Esophagus muscularis mucosa (tissue), 4 donors: ENCODE results near the gene SH3RF3. TPM values are rescaled to one million over a fixed set of nuclear protein-coding genes. Genes with fewer than 3 reads are reported as not detected.
A peak's percentile ranks its signal among the peaks of the same experiment; 100 is the strongest.

ENCODE experiments used
- DNase-seq: peaks from one replicate; pipeline ENCODE4 v3.0.0-alpha.2; 2017; ENCODE audit errors: extremely low spot score
- H3K27ac ChIP-seq, 4 donors: fragments of 200-600 bp; sonication (generic); replicated peaks in 1 of 4; 1 replicate in 3 of 4; 2 replicates in 1 of 4; pipeline ENCODE4 v1.5.1; 2016 to 2019; ENCODE audit warnings: mild to moderate bottlenecking in 1 of 4
- H3K27me3 ChIP-seq, 4 donors: fragments of 200-600 bp; sonication (generic); one replicate each; pipeline versions ENCODE4 v1.5.1 to v1.6.0; 2016 to 2019
- H3K36me3 ChIP-seq, 4 donors: fragments of 200-600 bp; sonication (generic); one replicate each; pipeline ENCODE4 v1.5.1; 2016 to 2019
- H3K4me1 ChIP-seq, 4 donors: fragments of 200-600 bp; sonication (generic); one replicate each; pipeline ENCODE4 v1.5.1; 2016 to 2019
- H3K4me3 ChIP-seq, 4 donors: fragments of 200-600 bp; sonication (generic); 1 replicate in 2 of 4; 2 replicates in 2 of 4; pipeline ENCODE4 v1.5.1; 2016 to 2019; ENCODE audit warnings: mild to moderate bottlenecking in 4 of 4, moderate library complexity in 1 of 4
- H3K9me3 ChIP-seq, 4 donors: fragments of 200-600 bp; sonication (generic); 1 replicate in 3 of 4; 2 replicates in 1 of 4; pipeline ENCODE4 v1.5.1; 2016 to 2019
- EP300 ChIP-seq: sonication (generic); formaldehyde crosslinking; IDR thresholded peaks from one replicate; pipeline ENCODE4 v1.6.1; 2017; ENCODE audit warnings: antibody characterized with exemption
- POLR2A ChIP-seq: fragments of 450-650 bp; IDR thresholded peaks from one replicate; pipeline ENCODE4 v1.6.1; 2017; ENCODE audit warnings: antibody characterized with exemption, moderate library complexity, mild to moderate bottlenecking, low read depth
- POLR2AphosphoS5 ChIP-seq, 2 donors: sonication (generic); formaldehyde crosslinking; IDR thresholded peaks; one replicate each; pipeline ENCODE4 v1.6.1; 2017; ENCODE audit warnings: antibody characterized with exemption in 2 of 2
- WGBS: methylation state at CpG from one replicate; pipeline ENCODE4 v1.1.5; 2018; 5-methylcytosine and 5-hydroxymethylcytosine counted together
- intact Hi-C: fragments of 100-400 bp; cut with DNase I; formaldehyde crosslinking; loops from one replicate; pipeline ENCODE4 v1.15.1; 2023
- total RNA-seq, 4 donors: library from RNA; depleted of rRNA; stranded (reverse); fragments of >200 nt; gene quantifications; one replicate each; pipeline versions ENCODE4 v1.1.0 to v1.2.1, GENCODE V29; 2016
- TF ChIP-seq, protein P1 (sequence below), 3 experiments: fragments of 200-600 bp in 2 of 3; fragments of 450-650 bp in 1 of 3; sonication (generic) in 2 of 3; IDR thresholded peaks; one replicate each; pipeline ENCODE4 v1.5.1; 2017 to 2019; ENCODE audit warnings: antibody characterized with exemption in 3 of 3, mild to moderate bottlenecking in 2 of 3, moderate library complexity in 1 of 3

Gene SH3RF3
- total RNA-seq, 4 donors from 2014 or later: 6.3 to 17.5 (median 11.3) TPM

DNA sequence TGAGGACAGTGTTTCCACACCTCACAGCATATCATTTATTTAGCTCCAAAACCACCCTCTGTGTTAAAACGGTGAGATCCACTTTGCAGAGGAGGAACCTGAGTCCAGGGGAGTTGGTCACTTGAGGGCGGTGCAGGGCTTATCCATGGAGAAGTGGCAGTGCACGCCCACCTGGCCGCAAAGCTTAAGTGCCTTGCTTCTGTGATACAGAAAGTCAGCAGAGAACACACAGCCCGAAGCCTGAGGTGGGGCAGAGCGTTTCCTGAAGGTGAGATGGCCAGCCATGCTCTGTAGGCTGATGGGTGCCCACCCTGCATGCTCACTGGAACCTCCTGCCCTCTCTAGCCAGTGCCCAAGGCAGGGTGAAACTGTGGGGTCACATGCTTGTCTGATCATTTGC lies 87.3 kb downstream of the SH3RF3 start:
- H3K36me3 ChIP-seq: no peaks in the 10 kb centered on the region
- no peak overlapping the region for H3K27ac ChIP-seq
- 96% methylated on average over 6 of the region's 6 CpGs for WGBS
- H3K4me1 ChIP-seq: peaks cover 23 to 39% (median 35%) of the 10 kb centered on the region in 4 donors
- intact Hi-C loops: no loop called here
- TF ChIP-seq POLR2AphosphoS5 (IDR thresholded peaks at IDR 0.05): no peak
- TF ChIP-seq POLR2A: no peak
- TF ChIP-seq, protein P1, sequence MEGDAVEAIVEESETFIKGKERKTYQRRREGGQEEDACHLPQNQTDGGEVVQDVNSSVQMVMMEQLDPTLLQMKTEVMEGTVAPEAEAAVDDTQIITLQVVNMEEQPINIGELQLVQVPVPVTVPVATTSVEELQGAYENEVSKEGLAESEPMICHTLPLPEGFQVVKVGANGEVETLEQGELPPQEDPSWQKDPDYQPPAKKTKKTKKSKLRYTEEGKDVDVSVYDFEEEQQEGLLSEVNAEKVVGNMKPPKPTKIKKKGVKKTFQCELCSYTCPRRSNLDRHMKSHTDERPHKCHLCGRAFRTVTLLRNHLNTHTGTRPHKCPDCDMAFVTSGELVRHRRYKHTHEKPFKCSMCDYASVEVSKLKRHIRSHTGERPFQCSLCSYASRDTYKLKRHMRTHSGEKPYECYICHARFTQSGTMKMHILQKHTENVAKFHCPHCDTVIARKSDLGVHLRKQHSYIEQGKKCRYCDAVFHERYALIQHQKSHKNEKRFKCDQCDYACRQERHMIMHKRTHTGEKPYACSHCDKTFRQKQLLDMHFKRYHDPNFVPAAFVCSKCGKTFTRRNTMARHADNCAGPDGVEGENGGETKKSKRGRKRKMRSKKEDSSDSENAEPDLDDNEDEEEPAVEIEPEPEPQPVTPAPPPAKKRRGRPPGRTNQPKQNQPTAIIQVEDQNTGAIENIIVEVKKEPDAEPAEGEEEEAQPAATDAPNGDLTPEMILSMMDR (IDR thresholded peaks at IDR 0.05): no peak
- TF ChIP-seq EP300: no peak
- no peak overlapping the region for H3K4me3 ChIP-seq
- H3K9me3 ChIP-seq: no peaks in the 10 kb centered on the region
- DNase-seq: no peak
- H3K27me3 ChIP-seq: no peaks in the 10 kb centered on the region

DNA sequence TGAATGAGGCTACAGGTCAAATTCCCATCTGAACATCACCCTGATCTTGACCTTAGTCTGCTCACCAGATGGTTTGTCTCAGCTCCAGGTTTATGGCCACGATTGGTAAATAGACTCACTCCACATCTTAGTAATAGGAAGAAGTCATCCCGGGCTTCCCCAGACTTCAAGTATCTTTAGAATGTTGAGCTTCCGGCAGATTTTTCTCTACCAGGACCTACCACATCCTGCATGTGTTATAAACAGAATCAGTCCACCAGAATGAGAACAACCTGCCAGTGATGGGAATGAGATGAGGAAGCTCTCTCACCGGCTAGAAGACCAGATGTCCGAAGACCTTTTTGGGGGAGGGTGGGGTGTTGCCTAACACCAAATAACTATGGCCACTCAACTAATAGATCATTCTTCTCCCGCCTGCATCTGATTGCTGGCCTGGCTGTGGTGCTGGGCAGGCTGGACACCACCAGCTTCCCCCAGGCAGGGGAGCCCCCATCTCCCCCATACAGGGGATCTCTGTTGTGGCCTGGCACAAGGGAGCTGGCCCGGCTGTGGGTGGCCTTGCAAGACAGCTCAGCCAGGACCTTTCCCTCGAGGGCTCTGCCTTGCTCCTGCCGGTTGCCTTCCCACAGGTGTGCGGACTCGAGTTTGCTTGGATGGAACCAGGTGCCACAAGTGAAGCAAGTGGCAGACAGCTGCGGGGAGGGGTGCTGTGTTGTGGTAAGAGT lies 88.5 kb downstream of the SH3RF3 start:
- no peak for DNase-seq
- Histone ChIP-seq H3K4me3 (no peak overlapping the region), H3K27ac (peak overlapping the region in 2 of 4 donors; percentile 12 to 27), H3K27me3 (no peaks in the 10 kb centered on the region), H3K4me1 (peaks cover 21 to 38% (median 34%) of the 10 kb centered on the region in 4 donors), H3K36me3 (no peaks in the 10 kb centered on the region), H3K9me3 (no peaks in the 10 kb centered on the region)
- intact Hi-C loops: no loop called here
- WGBS: 69% methylated on average over 9 of the region's 12 CpGs
- TF ChIP-seq POLR2AphosphoS5 (IDR thresholded peaks at IDR 0.05) (no peak), EP300 (no peak), POLR2A (no peak)
- TF ChIP-seq, protein P1 (IDR thresholded peaks at IDR 0.05): no peak

DNA sequence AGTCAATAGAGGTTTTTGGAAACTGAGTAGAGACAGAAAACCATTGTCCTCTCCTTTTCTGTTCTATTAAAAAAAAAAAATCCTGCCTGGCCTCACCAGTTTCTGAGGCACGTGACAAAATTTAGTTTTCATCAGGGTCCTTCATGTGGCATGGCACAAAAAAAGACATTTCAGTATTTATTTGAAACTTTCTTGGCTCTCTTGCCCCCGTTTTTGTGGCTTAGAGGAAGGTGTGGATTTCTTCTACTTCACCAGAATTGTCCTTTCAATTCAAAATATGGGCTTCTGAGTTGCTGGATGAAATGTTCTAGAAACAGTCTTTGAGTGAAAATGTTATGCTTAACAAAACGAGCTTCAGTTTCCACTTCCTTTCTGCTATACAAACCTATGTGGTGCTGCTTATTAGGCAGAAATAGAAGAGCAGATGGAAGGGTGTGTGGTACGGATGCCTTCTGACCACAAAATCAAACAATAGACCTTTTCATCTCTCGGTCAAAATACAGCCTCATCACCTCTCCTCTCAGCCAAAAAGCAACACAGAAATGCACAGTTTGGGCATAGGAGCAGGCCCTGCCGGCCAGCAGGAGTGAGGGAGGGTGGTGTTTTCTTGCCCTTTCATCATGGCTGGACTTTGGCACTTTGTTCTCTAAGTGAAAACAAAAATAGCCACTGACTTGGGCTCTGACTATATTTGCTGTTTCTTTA lies 89.2 kb downstream of the SH3RF3 start:
- H3K4me1 ChIP-seq: peaks cover 16 to 37% (median 32%) of the 10 kb centered on the region in 4 donors
- DNase-seq: no peak
- no peaks in the 10 kb centered on the region for H3K36me3 ChIP-seq
- no peak overlapping the region for H3K4me3 ChIP-seq
- no peaks in the 10 kb centered on the region for H3K9me3 ChIP-seq
- H3K27me3 ChIP-seq: no peaks in the 10 kb centered on the region
- H3K27ac ChIP-seq: peak overlapping the region in 2 of 4 donors; percentile 12 to 27
- intact Hi-C loops: no loop called here
- 57% methylated on average over 6 of the region's 6 CpGs for WGBS
- TF ChIP-seq, protein P1 (IDR thresholded peaks at IDR 0.05): no peak
- TF ChIP-seq POLR2A (no peak), EP300 (no peak), POLR2AphosphoS5 (IDR thresholded peaks at IDR 0.05) (no peak)

DNA sequence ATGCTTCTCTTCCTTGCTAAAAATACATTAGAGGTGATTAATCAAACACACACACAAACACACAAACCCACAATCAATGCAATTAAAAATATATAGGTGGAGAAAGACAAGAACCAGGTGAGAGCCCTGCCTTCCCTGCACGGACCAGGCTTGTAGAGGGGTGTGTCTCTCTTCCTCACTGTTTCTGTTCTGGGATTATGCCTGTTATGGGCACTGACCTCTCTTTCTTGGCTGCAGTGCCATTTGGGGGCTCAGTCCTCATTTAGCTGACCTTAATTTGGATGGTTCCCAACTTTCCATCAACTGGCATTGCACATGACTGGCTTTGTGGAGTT lies 89.8 kb downstream of the SH3RF3 start:
- TF ChIP-seq, protein P1 (IDR thresholded peaks at IDR 0.05): no peak
- no peak for TF ChIP-seq POLR2A
- no peak for TF ChIP-seq POLR2AphosphoS5 (IDR thresholded peaks at IDR 0.05)
- TF ChIP-seq EP300: no peak
- H3K36me3 ChIP-seq: no peaks in the 10 kb centered on the region
- peaks cover 16 to 32% (median 27%) of the 10 kb centered on the region in 4 donors for H3K4me1 ChIP-seq
- WGBS: 76% methylated on average over 1 of the region's 1 CpG
- no peak overlapping the region for H3K4me3 ChIP-seq
- intact Hi-C loops: no loop called here
- no peaks in the 10 kb centered on the region for H3K9me3 ChIP-seq
- no peak for DNase-seq
- no peaks in the 10 kb centered on the region for H3K27me3 ChIP-seq
- H3K27ac ChIP-seq: no peak overlapping the region
